ENCODE results near the gene LRRC55. TPM values are rescaled to one million over a fixed set of nuclear protein-coding genes. Genes with fewer than 3 reads are reported as not detected.

Gene LRRC55
- total RNA-seq, 4 donors from 2014 or later: 0.11 to 0.29 TPM; not detected in 2

DNA sequence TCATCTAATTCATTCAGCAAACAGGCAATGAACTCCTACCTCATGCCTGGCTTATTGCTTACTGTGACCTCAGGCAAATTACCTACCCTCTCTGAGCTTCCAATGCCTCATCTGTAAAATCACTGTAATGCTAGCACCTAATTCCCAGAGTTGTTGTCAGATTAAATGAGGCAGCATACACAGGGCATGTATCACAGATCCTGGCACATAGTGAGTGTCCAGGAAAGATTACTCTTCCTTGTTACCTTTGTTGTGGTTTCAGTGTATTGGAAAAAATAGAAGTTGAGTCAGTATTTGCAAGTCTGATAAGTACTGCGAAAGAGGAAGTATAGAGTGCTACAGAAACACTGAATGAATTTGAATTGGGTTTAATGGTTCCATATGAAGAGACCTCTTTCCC is 26.4 kb upstream of the LRRC55 start:
- Histone ChIP-seq H3K27ac (no peak overlapping the region), H3K9me3 (no peaks in the 10 kb centered on the region), H3K4me1 (no peaks in the 10 kb centered on the region), H3K4me3 (replicated peaks in 1 of 3) (no peak overlapping the region), H3K36me3 (no peaks in the 10 kb centered on the region), H3K27me3 (no peaks in the 10 kb centered on the region)
- 84 to 90% methylated on average over 1 of the region's 1 CpG for WGBS, 2 donors
- TF ChIP-seq POLR2A (IDR thresholded peaks at IDR 0.05): no peak
- TF ChIP-seq, protein P1, sequence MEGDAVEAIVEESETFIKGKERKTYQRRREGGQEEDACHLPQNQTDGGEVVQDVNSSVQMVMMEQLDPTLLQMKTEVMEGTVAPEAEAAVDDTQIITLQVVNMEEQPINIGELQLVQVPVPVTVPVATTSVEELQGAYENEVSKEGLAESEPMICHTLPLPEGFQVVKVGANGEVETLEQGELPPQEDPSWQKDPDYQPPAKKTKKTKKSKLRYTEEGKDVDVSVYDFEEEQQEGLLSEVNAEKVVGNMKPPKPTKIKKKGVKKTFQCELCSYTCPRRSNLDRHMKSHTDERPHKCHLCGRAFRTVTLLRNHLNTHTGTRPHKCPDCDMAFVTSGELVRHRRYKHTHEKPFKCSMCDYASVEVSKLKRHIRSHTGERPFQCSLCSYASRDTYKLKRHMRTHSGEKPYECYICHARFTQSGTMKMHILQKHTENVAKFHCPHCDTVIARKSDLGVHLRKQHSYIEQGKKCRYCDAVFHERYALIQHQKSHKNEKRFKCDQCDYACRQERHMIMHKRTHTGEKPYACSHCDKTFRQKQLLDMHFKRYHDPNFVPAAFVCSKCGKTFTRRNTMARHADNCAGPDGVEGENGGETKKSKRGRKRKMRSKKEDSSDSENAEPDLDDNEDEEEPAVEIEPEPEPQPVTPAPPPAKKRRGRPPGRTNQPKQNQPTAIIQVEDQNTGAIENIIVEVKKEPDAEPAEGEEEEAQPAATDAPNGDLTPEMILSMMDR (IDR thresholded peaks at IDR 0.05): no peak
- no peak for DNase-seq
- intact Hi-C loops (cut with DNase I): no loop called here

DNA sequence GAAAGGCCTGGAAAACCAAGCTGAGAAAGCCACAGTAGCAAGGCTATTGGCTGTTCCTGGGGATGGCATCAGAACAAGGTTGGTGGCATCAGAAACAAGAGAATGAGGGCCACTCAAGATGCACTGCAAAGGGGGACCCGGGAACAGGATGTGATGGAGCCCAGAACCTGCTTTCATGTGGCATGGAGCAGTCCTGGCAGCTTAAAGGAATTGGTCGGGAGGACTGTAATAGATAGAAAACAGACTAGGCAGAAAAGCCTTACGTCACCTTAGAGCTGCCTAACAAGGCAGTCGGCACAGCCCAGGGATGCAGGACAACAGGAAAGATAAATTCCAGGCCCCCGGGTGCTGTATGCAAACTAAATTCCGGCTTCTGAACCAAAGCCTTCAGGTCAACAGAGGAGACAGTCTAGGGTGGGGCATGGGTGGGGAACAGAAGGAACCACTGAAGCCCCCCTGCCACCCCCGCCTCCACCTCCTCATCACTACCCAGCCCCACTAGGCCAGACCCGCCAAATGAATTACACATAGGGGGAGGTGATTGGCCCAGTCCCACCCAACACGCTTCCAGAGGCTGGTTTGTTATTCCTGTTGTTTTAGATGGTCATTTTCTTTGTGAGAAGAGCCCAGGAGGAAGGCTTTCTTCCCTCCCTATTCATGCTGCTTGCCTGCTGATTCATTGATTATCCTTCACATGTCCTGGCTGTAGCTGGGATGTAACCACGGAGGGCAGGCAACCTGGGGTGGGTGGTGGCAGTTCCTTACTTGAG is 25.7 kb upstream of the LRRC55 start:
- DNase-seq: no peak
- WGBS, 2 donors: 64 to 68% methylated on average over 10 of the region's 10 CpGs
- intact Hi-C loops (cut with DNase I): no loop called here
- no peaks in the 10 kb centered on the region for H3K36me3 ChIP-seq
- peaks cover 0 to under 1% of the 10 kb centered on the region in 2 donors for H3K4me1 ChIP-seq
- no peaks in the 10 kb centered on the region for H3K27me3 ChIP-seq
- H3K9me3 ChIP-seq: no peaks in the 10 kb centered on the region
- TF ChIP-seq POLR2A (IDR thresholded peaks at IDR 0.05): no peak
- TF ChIP-seq, protein P1 (IDR thresholded peaks at IDR 0.05): no peak
- no peak overlapping the region for H3K4me3 ChIP-seq (replicated peaks in 1 of 3)
- no peak overlapping the region for H3K27ac ChIP-seq

DNA sequence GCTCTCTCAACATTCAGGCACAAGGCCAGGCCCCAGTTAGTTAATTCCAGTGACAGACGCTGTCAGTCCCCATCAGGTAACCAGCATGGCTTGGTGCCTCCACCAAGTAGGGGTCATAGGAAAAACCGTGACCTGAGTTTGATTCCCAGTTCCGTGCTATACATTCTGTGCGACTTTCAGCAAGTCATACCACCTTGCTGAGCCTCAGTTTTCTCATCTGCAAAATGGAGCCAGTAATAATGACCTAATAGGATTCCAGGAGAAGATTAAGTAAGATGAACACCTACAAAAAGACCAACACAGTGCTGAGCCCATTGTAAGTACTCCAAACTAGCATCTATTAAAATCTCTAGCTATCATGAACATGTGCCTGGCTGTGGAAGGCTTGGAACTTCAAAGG is 24.8 kb upstream of the LRRC55 start:
- Histone ChIP-seq H3K9me3 (no peaks in the 10 kb centered on the region), H3K36me3 (no peaks in the 10 kb centered on the region), H3K27ac (no peak overlapping the region), H3K4me1 (peaks cover 3 to 8% of the 10 kb centered on the region in 2 donors), H3K27me3 (no peaks in the 10 kb centered on the region), H3K4me3 (replicated peaks in 1 of 3) (no peak overlapping the region)
- intact Hi-C loops (cut with DNase I): no loop called here
- 95 to 97% methylated on average over 4 of the region's 4 CpGs for WGBS, 2 donors
- no peak for TF ChIP-seq POLR2A (IDR thresholded peaks at IDR 0.05)
- TF ChIP-seq, protein P1 (IDR thresholded peaks at IDR 0.05): no peak
- no peak for DNase-seq

DNA sequence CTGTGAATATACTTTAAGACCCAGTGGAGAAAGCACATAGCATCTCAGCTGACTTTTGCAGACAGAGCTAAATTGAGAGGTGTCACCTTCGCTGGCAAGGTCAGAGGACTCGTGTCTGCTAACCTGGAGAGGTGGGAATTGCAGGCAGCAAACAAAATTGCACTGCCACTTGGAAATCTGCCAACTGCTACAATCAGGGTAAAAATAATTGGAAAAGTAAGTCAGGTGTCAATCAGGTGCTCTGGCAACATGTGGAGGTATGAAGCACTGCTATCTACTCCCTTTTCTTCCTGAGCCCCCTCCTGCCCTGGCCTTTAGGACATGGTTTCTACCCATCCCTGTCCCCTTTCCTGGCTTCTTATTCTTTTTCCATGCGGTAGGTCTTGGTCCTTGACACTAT is 24.1 kb upstream of the LRRC55 start:
- no peak for TF ChIP-seq POLR2A (IDR thresholded peaks at IDR 0.05)
- TF ChIP-seq, protein P1 (IDR thresholded peaks at IDR 0.05): no peak

DNA sequence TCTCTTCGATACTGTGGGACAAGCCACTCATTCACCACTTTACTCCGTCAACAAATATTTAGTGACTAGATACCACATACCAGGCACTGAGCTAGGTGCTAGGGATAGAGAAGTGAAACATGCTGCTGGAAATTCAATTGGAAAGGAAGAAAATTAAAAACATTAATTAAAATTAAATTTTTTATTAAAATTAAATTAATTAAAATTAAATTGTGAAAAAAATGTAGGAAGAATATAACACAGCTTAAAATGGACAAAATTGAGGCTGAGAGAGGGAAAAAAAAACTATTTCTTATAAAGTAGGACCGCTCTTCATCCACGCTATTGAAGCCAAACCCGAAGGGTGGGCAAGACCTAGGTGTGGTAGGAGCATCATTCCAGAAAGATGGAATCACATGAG is 23.6 kb upstream of the LRRC55 start:
- intact Hi-C loops (cut with DNase I): no loop called here
- no peak overlapping the region for H3K4me3 ChIP-seq (replicated peaks in 1 of 3)
- WGBS, 2 donors: 74 to 75% methylated on average over 5 of the region's 5 CpGs
- TF ChIP-seq, protein P1 (IDR thresholded peaks at IDR 0.05): no peak
- no peak for TF ChIP-seq POLR2A (IDR thresholded peaks at IDR 0.05)
- no peaks in the 10 kb centered on the region for H3K27me3 ChIP-seq
- no peaks in the 10 kb centered on the region for H3K36me3 ChIP-seq
- DNase-seq: no peak
- H3K4me1 ChIP-seq: peaks cover 11 to 19% of the 10 kb centered on the region in 2 donors
- no peaks in the 10 kb centered on the region for H3K9me3 ChIP-seq
- no peak overlapping the region for H3K27ac ChIP-seq

More for the DNA sequence above, 24.1 kb upstream of the LRRC55 start:
- no peaks in the 10 kb centered on the region for H3K36me3 ChIP-seq
- intact Hi-C loops (cut with DNase I): no loop called here
- DNase-seq: no peak
- no peaks in the 10 kb centered on the region for H3K27me3 ChIP-seq
- no peaks in the 10 kb centered on the region for H3K9me3 ChIP-seq
- WGBS, 2 donors: 73 to 79% methylated on average over 3 of the region's 3 CpGs
- peaks cover 9 to 15% of the 10 kb centered on the region in 2 donors for H3K4me1 ChIP-seq
- H3K4me3 ChIP-seq (replicated peaks in 1 of 3): no peak overlapping the region
- no peak overlapping the region for H3K27ac ChIP-seq

Measured in thyroid gland (tissue), 4 donors.